ENCODE data around the gene LRRC4C. TPM values are rescaled to one million over a fixed set of nuclear protein-coding genes. Genes with fewer than 3 reads are reported as not detected.

Gene LRRC4C
- total RNA-seq, 1 donor from 2014 or later: 2.7 TPM

DNA sequence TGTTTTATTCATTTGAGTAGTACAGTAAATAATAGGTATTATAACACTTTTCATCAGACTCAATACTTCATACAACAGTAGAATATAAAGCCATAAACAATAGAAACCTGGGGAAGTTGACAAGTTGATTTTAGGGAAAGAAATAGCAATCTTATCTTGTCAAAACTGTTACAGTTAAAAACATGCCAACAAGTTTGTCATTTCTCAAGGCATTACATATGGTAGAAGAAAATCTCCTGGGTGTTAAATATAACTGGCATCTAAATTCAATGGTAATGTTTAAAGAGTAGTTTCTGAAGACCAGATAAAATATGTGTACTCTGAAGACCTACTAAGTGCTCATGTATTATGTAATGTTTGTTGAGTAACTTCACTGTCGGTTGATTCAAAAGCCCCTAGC, 75.1 kb downstream of the LRRC4C start:
- H3K36me3 ChIP-seq: no peaks in the 10 kb centered on the region

DNA sequence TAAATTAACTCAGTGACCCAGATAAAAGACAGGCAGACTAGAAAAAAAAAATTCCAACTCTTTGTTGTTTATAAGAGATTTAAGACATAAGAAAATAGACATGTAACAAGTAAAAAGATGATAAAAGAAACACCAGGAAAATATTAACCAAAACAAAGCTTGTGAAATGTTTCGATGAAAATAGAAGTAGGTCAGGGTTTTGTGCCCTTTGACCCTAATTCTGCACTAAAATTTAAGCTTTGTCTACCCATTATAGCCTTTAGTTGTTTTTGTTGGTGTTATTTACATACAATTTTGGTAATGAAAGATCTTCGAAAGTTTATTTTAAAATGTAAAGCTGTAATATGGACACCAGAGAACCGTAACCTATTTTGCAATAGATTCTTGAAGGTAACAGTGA, 75.7 kb downstream of the LRRC4C start:
- H3K27ac ChIP-seq: no peak overlapping the region
- H3K27me3 ChIP-seq: no peaks in the 10 kb centered on the region
- H4K20me1 ChIP-seq (ENCODE audit: low read depth): no peaks in the 10 kb centered on the region
- H3K36me3 ChIP-seq: no peaks in the 10 kb centered on the region
- no peak for DNase-seq (ENCODE audit: low spot score)
- H3K9me3 ChIP-seq (ENCODE audit: low read depth): no peaks in the 10 kb centered on the region
- H2AFZ ChIP-seq (replicated peaks): no peak overlapping the region
- no peaks in the 10 kb centered on the region for H3K79me2 ChIP-seq (ENCODE audit: low read depth)
- H3K4me2 ChIP-seq: no peak overlapping the region
- no peaks in the 10 kb centered on the region for H3K36me3 Mint-ChIP-seq
- TF ChIP-seq, protein P1, sequence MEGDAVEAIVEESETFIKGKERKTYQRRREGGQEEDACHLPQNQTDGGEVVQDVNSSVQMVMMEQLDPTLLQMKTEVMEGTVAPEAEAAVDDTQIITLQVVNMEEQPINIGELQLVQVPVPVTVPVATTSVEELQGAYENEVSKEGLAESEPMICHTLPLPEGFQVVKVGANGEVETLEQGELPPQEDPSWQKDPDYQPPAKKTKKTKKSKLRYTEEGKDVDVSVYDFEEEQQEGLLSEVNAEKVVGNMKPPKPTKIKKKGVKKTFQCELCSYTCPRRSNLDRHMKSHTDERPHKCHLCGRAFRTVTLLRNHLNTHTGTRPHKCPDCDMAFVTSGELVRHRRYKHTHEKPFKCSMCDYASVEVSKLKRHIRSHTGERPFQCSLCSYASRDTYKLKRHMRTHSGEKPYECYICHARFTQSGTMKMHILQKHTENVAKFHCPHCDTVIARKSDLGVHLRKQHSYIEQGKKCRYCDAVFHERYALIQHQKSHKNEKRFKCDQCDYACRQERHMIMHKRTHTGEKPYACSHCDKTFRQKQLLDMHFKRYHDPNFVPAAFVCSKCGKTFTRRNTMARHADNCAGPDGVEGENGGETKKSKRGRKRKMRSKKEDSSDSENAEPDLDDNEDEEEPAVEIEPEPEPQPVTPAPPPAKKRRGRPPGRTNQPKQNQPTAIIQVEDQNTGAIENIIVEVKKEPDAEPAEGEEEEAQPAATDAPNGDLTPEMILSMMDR (IDR thresholded peaks at IDR 0.05): no peak
- TF ChIP-seq EZH2 (IDR thresholded peaks at IDR 0.05): no peak
- TF ChIP-seq EZH2phosphoT487 (IDR thresholded peaks at IDR 0.05): no peak
- H3K4me1 ChIP-seq: no peaks in the 10 kb centered on the region
- H3K27ac Mint-ChIP-seq: peak overlapping the region; percentile 5
- peaks cover 3% of the 10 kb centered on the region for H3K27me3 Mint-ChIP-seq (ENCODE audit: insufficient read depth, low read depth)
- H3K4me3 Mint-ChIP-seq: no peak overlapping the region
- H3K9me3 Mint-ChIP-seq: no peaks in the 10 kb centered on the region
- H3K9ac ChIP-seq: no peak overlapping the region
- no peak overlapping the region for H3K4me3 ChIP-seq
- peaks cover 23% of the 10 kb centered on the region for H3K4me1 Mint-ChIP-seq
- H3F3A ChIP-seq (ENCODE audit: low read depth): no peaks in the 10 kb centered on the region

More for the DNA sequence above, 75.1 kb downstream of the LRRC4C start:
- TF ChIP-seq, protein P1 (IDR thresholded peaks at IDR 0.05): no peak
- TF ChIP-seq EZH2 (IDR thresholded peaks at IDR 0.05) (no peak), EZH2phosphoT487 (IDR thresholded peaks at IDR 0.05) (no peak)
- H3K4me1 ChIP-seq: no peaks in the 10 kb centered on the region
- H4K20me1 ChIP-seq (ENCODE audit: low read depth): no peaks in the 10 kb centered on the region
- no peak overlapping the region for H3K27ac ChIP-seq
- Mint-ChIP-seq H3K36me3 (no peaks in the 10 kb centered on the region), H3K4me3 (no peak overlapping the region), H3K4me1 (peaks cover 23% of the 10 kb centered on the region), H3K27me3 (ENCODE audit: insufficient read depth, low read depth) (peaks cover 3% of the 10 kb centered on the region), H3K9me3 (no peaks in the 10 kb centered on the region), H3K27ac (no peak overlapping the region)
- no peaks in the 10 kb centered on the region for H3K27me3 ChIP-seq
- no peaks in the 10 kb centered on the region for H3F3A ChIP-seq (ENCODE audit: low read depth)
- no peaks in the 10 kb centered on the region for H3K9me3 ChIP-seq (ENCODE audit: low read depth)
- no peak overlapping the region for H3K4me3 ChIP-seq
- H3K4me2 ChIP-seq: no peak overlapping the region
- DNase-seq (ENCODE audit: low spot score): no peak
- no peak overlapping the region for H3K9ac ChIP-seq
- no peaks in the 10 kb centered on the region for H3K79me2 ChIP-seq (ENCODE audit: low read depth)
- no peak overlapping the region for H2AFZ ChIP-seq (replicated peaks)

DNA sequence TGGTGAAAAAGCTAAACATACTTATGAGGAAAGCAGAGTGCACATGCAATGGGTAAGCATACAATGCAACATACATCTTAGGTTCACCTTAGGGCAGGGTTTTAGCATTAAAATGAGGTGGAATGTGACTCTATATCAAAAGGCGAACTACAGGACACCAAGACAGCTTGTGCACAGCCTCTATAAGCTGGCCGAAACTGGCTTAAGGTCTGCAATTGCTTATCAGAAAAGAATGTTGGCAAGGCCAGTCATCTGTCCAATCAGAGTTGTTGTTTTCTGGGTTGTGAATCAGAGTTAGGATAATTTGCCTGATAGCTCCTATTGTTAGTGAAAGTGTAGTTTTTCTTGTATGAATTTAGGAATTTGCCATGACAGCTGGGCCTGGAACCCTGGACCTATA, 76.5 kb downstream of the LRRC4C start:
- H3K4me3 ChIP-seq: no peak overlapping the region
- Mint-ChIP-seq H3K36me3 (no peaks in the 10 kb centered on the region), H3K4me3 (no peak overlapping the region), H3K27me3 (ENCODE audit: insufficient read depth, low read depth) (peaks cover 3% of the 10 kb centered on the region), H3K27ac (peak overlapping the region; percentile 93), H3K9me3 (no peaks in the 10 kb centered on the region), H3K4me1 (peaks cover 25% of the 10 kb centered on the region)
- H3F3A ChIP-seq (ENCODE audit: low read depth): no peaks in the 10 kb centered on the region
- peak; percentile 11 for DNase-seq (ENCODE audit: low spot score)
- H3K79me2 ChIP-seq (ENCODE audit: low read depth): no peaks in the 10 kb centered on the region
- no peak overlapping the region for H3K4me2 ChIP-seq
- no peaks in the 10 kb centered on the region for H3K36me3 ChIP-seq
- peak overlapping the region; percentile 53 for H2AFZ ChIP-seq (replicated peaks)
- no peak overlapping the region for H3K27ac ChIP-seq
- no peak overlapping the region for H3K9ac ChIP-seq
- no peaks in the 10 kb centered on the region for H3K27me3 ChIP-seq
- H3K4me1 ChIP-seq: peaks cover 4% of the 10 kb centered on the region
- H4K20me1 ChIP-seq (ENCODE audit: low read depth): no peaks in the 10 kb centered on the region
- TF ChIP-seq, protein P1 (IDR thresholded peaks at IDR 0.05): no peak
- TF ChIP-seq EZH2phosphoT487 (IDR thresholded peaks at IDR 0.05): no peak
- no peak for TF ChIP-seq EZH2 (IDR thresholded peaks at IDR 0.05)
- H3K9me3 ChIP-seq (ENCODE audit: low read depth): no peaks in the 10 kb centered on the region
